Activated T-cell treated with anti-CD3 and anti-CD28 coated beads for 24 hours (primary cell): ENCODE data around the gene LY9.

Source experiments
- DNase-seq: peaks from one replicate; pipeline ENCODE4 v3.0.0-alpha.2; 2020; ENCODE audit warnings: low read depth

Gene LY9

GRCh38 chr1:160801836-160802580 is 6.0 kb downstream of the LY9 start:
- no peak for DNase-seq

DNA sequence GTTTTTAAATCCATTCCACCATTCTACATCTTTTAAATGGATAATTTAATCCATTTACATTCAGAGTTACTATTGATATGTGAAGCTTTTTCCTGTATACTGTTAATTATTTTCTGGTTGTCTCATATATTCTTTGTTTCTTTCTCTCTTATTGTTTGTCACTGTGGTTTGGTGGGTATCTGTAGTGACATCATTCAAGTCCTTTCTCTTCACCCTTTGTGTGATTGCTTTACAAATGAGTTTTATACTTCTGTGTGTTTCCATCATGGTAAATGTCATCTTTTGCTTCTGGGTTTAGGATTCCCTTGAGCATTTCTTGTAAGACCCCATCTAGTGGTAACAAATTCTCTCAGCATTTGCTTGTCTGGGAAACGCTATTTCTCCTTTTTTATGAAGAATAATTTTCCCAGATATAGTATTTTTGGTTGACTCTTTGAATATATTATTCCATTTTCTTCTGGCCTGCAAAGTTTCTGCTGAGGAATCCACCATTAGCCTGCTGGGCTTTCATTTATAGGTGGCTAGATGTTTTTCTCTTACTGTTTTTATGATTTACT is 10.2 kb downstream of the LY9 start:
- no peak for DNase-seq

DNA sequence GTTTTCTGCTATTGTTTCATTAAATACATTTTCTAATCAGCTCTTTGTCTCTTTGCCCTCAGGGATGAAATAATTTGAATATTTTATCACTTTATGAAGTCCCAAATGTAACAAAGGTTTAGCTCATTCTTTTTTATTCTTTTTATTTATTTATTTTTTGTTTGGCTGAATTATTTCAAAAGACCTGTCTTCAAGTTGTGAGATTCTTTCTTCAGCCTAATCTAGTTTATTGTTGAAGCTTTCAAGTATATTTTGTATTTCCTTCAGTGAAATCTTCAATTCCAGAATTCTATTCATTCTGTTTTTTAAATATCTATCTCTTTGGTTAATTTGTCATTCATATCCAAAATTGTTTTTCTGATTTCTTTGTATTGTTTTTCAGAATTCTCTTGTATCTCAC is 10.8 kb downstream of the LY9 start:
- DNase-seq: no peak

DNA sequence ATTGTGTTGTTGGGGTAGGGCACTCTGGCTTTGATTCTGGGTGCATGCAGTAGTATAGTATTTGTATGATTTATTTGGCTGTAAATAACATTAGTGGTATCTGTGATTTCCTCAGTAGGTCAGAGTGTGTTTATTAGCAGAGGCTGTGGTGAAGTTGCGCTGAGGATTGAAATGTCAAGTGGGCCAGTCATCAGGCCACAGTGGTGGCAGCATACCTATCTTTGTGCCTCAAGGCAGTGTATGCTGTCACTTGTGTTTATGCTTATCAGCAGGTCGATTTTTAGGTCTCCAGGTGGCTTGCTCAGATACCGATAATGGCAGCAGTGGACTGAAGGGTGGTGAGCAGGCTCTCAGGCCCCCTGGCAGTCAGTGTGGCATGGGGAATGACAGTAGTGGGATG is 11.3 kb downstream of the LY9 start:
- no peak for DNase-seq

- no peak for DNase-seq
Observed at GRCh38 chr1:160807738-160808137, 11.8 kb downstream of the LY9 start.

DNA sequence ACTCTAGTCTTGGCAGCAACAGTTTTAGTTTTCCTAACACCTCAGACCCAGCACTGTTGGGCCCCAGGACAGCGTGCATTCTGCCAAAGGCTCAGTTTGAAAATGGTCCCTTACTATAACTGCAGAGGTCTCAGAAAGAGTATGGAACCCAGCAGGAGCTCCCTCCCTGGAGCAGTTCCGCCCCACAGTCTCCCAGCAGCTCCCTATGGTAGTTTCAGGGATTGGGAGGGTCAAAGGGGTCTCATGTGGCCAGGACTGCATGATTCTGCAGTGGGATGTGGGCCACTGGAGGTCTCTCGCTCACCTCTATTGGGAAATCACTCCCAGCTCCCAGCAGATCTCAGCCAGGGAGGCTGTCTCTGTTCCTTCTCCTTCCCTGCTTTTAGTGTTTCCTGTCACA is 12.3 kb downstream of the LY9 start:
- DNase-seq: no peak

- no peak for DNase-seq
Observed at GRCh38 chr1:160810486-160810885, 14.5 kb downstream of the LY9 start.

DNA sequence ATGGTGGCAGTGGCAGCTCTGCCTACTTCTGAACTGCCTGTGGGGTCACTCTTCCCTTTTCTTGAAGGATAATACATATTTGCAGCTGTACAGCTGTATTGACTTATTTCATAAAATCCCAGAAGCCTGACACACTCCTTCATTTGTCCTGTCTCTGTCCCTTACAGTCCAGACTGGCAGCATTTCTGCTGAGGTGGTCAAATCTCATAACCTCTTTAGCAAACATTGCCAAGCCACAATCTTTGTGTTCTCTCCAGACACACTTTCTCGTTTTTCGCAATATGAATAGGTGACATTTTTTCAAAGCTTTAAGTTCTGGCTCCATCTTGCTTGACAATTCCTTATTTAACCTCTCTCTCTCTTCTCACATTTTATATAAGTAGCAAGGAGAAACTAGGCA is 15.2 kb downstream of the LY9 start:
- DNase-seq: no peak

DNA sequence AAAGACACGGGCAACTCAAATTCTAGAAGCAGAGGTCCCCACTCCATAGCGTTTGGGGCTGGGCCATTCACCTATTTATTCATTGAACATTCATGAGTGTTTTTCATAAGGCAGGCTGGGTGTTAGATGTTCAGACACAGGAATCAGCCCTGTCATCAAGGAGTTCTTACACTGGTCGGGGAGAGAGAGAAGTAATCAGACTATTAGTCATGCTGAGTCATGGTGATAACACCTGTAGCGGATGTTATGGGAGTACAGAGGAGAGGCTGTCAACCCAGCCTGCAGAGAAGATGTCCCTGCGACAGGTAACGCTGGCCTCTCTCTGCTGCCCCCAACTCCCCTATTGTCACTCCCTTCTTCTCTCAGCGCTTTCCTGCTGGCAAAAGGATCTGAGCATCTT is 17.2 kb downstream of the LY9 start:
- DNase-seq: no peak

DNA sequence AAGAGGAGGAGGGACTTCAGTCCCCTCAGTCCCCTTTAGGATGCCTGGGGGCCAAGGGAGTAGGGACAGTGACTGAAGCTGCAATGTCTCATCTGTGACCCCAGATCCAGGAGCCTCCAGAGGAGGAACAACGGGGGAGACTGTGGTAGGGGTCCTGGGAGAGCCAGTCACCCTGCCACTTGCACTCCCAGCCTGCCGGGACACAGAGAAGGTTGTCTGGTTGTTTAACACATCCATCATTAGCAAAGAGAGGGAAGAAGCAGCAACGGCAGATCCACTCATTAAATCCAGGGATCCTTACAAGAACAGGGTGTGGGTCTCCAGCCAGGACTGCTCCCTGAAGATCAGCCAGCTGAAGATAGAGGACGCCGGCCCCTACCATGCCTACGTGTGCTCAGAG is 18.3 kb downstream of the LY9 start:
- no peak for DNase-seq

DNA sequence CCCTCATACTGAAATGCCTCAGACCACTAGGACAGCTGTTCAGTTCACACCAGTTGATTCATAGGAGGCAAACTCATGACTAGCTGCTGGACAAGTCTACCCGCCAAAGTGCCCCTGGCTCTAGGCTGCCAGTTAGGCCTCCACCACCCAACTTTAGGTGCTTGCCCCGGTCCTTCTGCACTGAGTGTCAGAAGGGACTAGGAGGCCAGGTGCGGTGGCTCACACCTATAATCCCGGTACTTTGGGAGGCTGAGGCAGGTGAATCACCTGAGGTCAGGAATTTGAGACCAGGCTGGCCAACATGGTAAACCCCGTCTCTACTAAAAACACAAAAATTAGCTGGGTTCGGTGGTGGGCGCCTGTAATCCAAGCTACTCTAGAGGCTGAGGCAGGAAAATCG is 18.9 kb downstream of the LY9 start:
- no peak for DNase-seq

DNA sequence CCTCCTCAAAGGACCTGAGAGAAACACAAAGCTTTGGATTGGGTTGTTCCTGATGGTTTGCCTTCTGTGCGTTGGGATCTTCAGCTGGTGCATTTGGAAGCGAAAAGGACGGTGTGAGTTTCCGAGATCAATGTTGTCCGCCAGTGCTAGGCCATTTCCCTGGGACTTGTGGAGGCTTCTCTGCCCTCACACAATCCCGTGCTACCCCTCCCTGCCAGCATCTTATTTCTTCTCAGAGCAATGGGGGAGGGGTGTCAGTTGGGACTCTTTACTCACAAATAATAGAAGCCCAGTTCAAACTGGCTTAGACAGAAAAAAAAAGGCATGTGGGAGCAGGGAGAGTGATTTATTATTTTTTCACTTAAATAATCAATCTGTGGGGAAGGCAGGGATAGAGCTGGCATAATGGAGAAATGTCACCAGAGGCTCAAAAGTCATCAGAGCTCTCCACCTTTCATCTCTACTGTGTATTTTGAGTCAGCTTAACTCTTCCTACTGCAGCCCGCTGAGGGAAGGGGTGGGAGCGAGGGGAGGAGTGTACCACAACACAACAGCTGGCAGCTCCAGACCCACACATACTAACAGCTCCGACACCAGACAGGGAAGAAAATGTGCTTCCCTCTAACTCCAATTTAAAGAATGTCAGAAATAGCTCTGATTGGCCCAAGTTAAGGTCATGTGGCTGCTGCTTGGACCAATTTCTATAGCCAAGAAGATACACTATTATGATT is 22.4 kb downstream of the LY9 start:
- DNase-seq: no peak

GRCh38 chr1:160819186-160819585 is 23.2 kb downstream of the LY9 start:
- DNase-seq: no peak

DNA sequence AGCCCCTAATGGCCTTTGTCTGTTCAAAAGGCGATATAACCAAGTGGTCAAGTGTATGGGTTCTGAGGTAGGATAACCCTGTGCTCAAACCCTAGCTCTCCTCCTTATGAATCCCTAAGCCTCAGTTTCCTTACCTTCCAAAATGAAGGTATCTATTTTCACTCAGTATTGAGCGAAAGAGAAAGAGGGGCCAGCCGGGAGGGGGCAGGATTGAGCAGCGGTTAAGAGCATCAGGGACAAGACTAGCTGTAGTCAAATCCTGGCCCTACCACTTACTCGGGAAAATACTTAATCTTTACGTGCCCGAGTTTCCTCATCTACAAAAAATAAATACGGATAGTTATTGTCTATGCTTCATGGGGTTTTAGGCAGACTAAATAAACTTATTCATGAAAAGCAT is 25.7 kb downstream of the LY9 start:
- no peak for DNase-seq

DNA sequence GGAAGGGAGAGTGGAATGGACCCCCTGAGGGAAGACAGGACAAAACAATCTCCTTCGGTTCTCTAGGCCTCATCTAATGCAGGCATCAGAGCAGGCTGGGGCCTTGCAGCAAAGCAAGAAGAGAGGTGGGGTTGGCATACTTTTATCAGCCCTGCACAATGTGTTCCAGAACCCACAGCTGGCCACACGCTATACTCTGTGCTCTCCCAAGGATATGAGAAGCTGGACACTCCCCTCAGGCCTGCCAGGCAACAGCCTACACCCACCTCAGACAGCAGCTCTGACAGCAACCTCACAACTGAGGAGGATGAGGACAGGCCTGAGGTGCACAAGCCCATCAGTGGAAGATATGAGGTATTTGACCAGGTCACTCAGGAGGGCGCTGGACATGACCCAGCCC is 27.3 kb downstream of the LY9 start:
- DNase-seq: no peak

DNA sequence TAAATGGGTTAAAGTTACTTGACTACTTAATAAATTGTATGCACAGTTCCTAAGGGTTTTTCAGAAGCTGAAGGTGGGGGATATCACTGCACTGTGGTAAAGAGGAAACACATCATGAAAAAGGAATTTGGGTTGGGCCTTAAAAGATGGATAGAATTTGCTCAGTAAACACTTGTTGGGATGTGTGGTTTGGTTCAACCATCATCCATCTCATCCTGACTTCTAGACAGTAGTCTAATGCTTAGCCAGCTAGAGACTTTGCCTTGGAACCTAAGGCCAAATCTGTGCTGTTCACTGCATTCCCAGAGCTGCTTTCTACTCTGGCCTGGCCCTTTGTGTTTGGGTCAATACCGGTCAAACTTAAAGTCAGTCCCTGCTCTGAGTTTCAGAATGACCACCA is 30.6 kb downstream of the LY9 start:
- DNase-seq: no peak

GRCh38 chr1:160827418-160827817 is 31.4 kb downstream of the LY9 start:
- no peak for DNase-seq

- no peak for DNase-seq
Observed at GRCh38 chr1:160829766-160830165, 33.8 kb downstream of the LY9 start.

- peak; percentile 69 for DNase-seq
Observed at GRCh38 chr1:160830321-160831153, 34.6 kb downstream of the LY9 start.

GRCh38 chr1:160834945-160835565 is 39.1 kb downstream of the LY9 start:
- DNase-seq: no peak

- no peak for DNase-seq
Observed at GRCh38 chr1:160835751-160836150, 39.8 kb downstream of the LY9 start.

- DNase-seq: no peak
Observed at GRCh38 chr1:160836561-160836960, 40.6 kb downstream of the LY9 start.
